Measurements from ENCODE around the gene PDCD7. TPM values are rescaled to one million over a fixed set of nuclear protein-coding genes. Genes with fewer than 3 reads are reported as not detected.
"Not testable (repeated sequence)": the region's sequence is repeated elsewhere in the genome, so short reads cannot be mapped to it uniquely, and the experiment has no call there.

Gene PDCD7
- total RNA-seq, 2 experiments from 2014 or later = 19.5 to 26.5 TPM

- DNase-seq = no peak
- POLR2A ChIA-PET = no interaction called here
- no peak overlapping the region for H3K4me3 Mint-ChIP-seq
- H3K27me3 Mint-ChIP-seq = peaks cover 28% of the 10 kb centered on the region
- H3K9me3 Mint-ChIP-seq = no peaks in the 10 kb centered on the region
- CTCF ChIA-PET = interaction anchor here (0.6 to 2.1 kb wide), 4 partner anchors 17 to 715 kb away, joined by 3 to 6 read pairs (median 4); no protein-coding TSS in a partner anchor
- H3K4me1 Mint-ChIP-seq = peaks cover 11% of the 10 kb centered on the region
- H3K36me3 Mint-ChIP-seq (ENCODE audit: low read depth) = no peaks in the 10 kb centered on the region
- H3K27ac Mint-ChIP-seq = no peak overlapping the region
Measured at GRCh38 chr15:65084500-65085206, 49.0 kb downstream of the PDCD7 start.

- no peak overlapping the region for H3K4me3 Mint-ChIP-seq
- H3K27me3 Mint-ChIP-seq = peaks cover 36% of the 10 kb centered on the region
- H3K4me1 Mint-ChIP-seq = peaks cover 11% of the 10 kb centered on the region
- no peak overlapping the region for H3K27ac Mint-ChIP-seq
- H3K36me3 Mint-ChIP-seq (ENCODE audit: low read depth) = no peaks in the 10 kb centered on the region
- no peak for DNase-seq
- ChIA-PET POLR2A (no interaction called here), CTCF (interaction anchor here (0.5 to 2.1 kb wide), 2 partner anchors 18 to 1146 kb away, joined by 3 to 6 read pairs; no protein-coding TSS in a partner anchor)
- no peaks in the 10 kb centered on the region for H3K9me3 Mint-ChIP-seq
Measured at GRCh38 chr15:65083262-65083701, 50.3 kb downstream of the PDCD7 start.

- Mint-ChIP-seq H3K27ac (peak overlapping the region; percentile 61), H3K27me3 (peaks cover 42% of the 10 kb centered on the region)
- POLR2A ChIA-PET = no interaction called here
Measured at GRCh38 chr15:65082303-65082953, 51.2 kb downstream of the PDCD7 start.

GRCh38 chr15:65081758-65082157 lies 51.9 kb downstream of the PDCD7 start:
- DNase-seq = no peak
- no peaks in the 10 kb centered on the region for H3K36me3 Mint-ChIP-seq (ENCODE audit: low read depth)
- peaks cover 42% of the 10 kb centered on the region for H3K27me3 Mint-ChIP-seq
- no peak overlapping the region for H3K27ac Mint-ChIP-seq
- H3K4me3 Mint-ChIP-seq = no peak overlapping the region
- ChIA-PET POLR2A (no interaction called here), CTCF (interaction anchor here (1.2 kb wide), 1 partner anchor 20 kb away, joined by 3 read pairs; no protein-coding TSS in a partner anchor)
- peaks cover 15% of the 10 kb centered on the region for H3K4me1 Mint-ChIP-seq
- H3K9me3 Mint-ChIP-seq = no peaks in the 10 kb centered on the region

More at GRCh38 chr15:65082303-65082953, 51.2 kb downstream of the PDCD7 start:
- H3K9me3 Mint-ChIP-seq = no peaks in the 10 kb centered on the region
- CTCF ChIA-PET = no interaction called here
- DNase-seq = peak; percentile 47
- no peaks in the 10 kb centered on the region for H3K36me3 Mint-ChIP-seq (ENCODE audit: low read depth)
- peaks cover 15% of the 10 kb centered on the region for H3K4me1 Mint-ChIP-seq
- H3K4me3 Mint-ChIP-seq = no peak overlapping the region

- Mint-ChIP-seq H3K36me3 (ENCODE audit: low read depth) (no peaks in the 10 kb centered on the region), H3K9me3 (no peaks in the 10 kb centered on the region), H3K4me1 (peaks cover 15% of the 10 kb centered on the region), H3K27me3 (peaks cover 45% of the 10 kb centered on the region), H3K27ac (no peak overlapping the region), H3K4me3 (no peak overlapping the region)
- ChIA-PET POLR2A (no interaction called here), CTCF (interaction anchor here (0.6 to 1.2 kb wide), 3 partner anchors 10 to 21 kb away, joined by 3 to 4 read pairs (median 3); no protein-coding TSS in a partner anchor)
- no peak for DNase-seq
Measured at GRCh38 chr15:65081270-65081669, 52.3 kb downstream of the PDCD7 start.

- Mint-ChIP-seq H3K27me3 (peaks cover 45% of the 10 kb centered on the region), H3K4me1 (peaks cover 15% of the 10 kb centered on the region), H3K27ac (no peak overlapping the region), H3K9me3 (no peaks in the 10 kb centered on the region), H3K36me3 (ENCODE audit: low read depth) (no peaks in the 10 kb centered on the region), H3K4me3 (no peak overlapping the region)
- DNase-seq = no peak
- POLR2A ChIA-PET = no interaction called here
- CTCF ChIA-PET = interaction anchor here (0.7 to 1.0 kb wide), 2 partner anchors 35 to 208 kb away, joined by 3 read pairs; partner anchors contain the start of genes PARP16 and SLC51B
Measured at GRCh38 chr15:65079580-65079979, 54.0 kb downstream of the PDCD7 start.

GRCh38 chr15:65077981-65078352 lies 55.6 kb downstream of the PDCD7 start:
- Mint-ChIP-seq H3K9me3 (no peaks in the 10 kb centered on the region), H3K27me3 (peaks cover 39% of the 10 kb centered on the region), H3K36me3 (ENCODE audit: low read depth) (no peaks in the 10 kb centered on the region), H3K4me1 (peaks cover 15% of the 10 kb centered on the region), H3K4me3 (no peak overlapping the region), H3K27ac (no peak overlapping the region)
- POLR2A ChIA-PET = no interaction called here
- CTCF ChIA-PET = interaction anchor here (0.5 to 2.2 kb wide), 9 partner anchors 9 to 1272 kb away, joined by 3 to 12 read pairs (median 3); no protein-coding TSS in a partner anchor
- peak; percentile 58 for DNase-seq

GRCh38 chr15:65077291-65077980 lies 56.2 kb downstream of the PDCD7 start:
- Mint-ChIP-seq H3K4me1 (peaks cover 9% of the 10 kb centered on the region), H3K27me3 (peaks cover 33% of the 10 kb centered on the region), H3K27ac (no peak overlapping the region), H3K9me3 (no peaks in the 10 kb centered on the region), H3K36me3 (ENCODE audit: low read depth) (no peaks in the 10 kb centered on the region), H3K4me3 (no peak overlapping the region)
- ChIA-PET POLR2A (no interaction called here), CTCF (interaction anchor here (0.5 to 2.2 kb wide), 9 partner anchors 9 to 596 kb away, joined by 3 to 12 read pairs (median 3); partner anchors contain the start of gene RASL12)
- DNase-seq = no peak

GRCh38 chr15:65076486-65077290 lies 56.9 kb downstream of the PDCD7 start, which contains the start of gene KBTBD13:
Gene KBTBD13 (plus strand): TSS chr15:65076746. CDS start chr15:65076816, 70 bp downstream.
- H3K9me3 Mint-ChIP-seq = no peaks in the 10 kb centered on the region

GRCh38 chr15:65075607-65076395 lies 57.8 kb downstream of the PDCD7 start:
- H3K27ac Mint-ChIP-seq; H3K4me3 Mint-ChIP-seq; H3K9me3 Mint-ChIP-seq; DNase-seq; POLR2A ChIA-PET; H3K4me1 Mint-ChIP-seq; H3K36me3 Mint-ChIP-seq (ENCODE audit: low read depth): not testable (repeated sequence)
- H3K27me3 Mint-ChIP-seq = peaks cover 21% of the 10 kb centered on the region
- CTCF ChIA-PET = interaction anchor here (0.9 to 1.8 kb wide), 3 partner anchors 8 to 24 kb away, joined by 3 to 4 read pairs (median 4); partner anchors contain the start of gene RASL12

More at GRCh38 chr15:65076486-65077290, 56.9 kb downstream of the PDCD7 start, which contains the start of gene KBTBD13:
- no peak within 1 kb of the TSS for H3K4me3 Mint-ChIP-seq
- H3K4me1 Mint-ChIP-seq = peaks cover 4% of the 10 kb centered on the region
- H3K27me3 Mint-ChIP-seq = peaks cover 29% of the 10 kb centered on the region
- no peaks in the 10 kb centered on the region for H3K36me3 Mint-ChIP-seq (ENCODE audit: low read depth)
- no peak for DNase-seq
- ChIA-PET POLR2A (no interaction called here), CTCF (interaction anchor here (0.9 to 1.8 kb wide), 5 partner anchors 9 to 42 kb away, joined by 3 to 4 read pairs (median 4); partner anchors contain the start of gene RASL12)
- H3K27ac Mint-ChIP-seq = no peak within 1 kb of the TSS

- CTCF ChIA-PET = interaction anchor here (1.1 to 1.8 kb wide), 3 partner anchors 11 to 41 kb away, joined by 3 to 4 read pairs (median 3); no protein-coding TSS in a partner anchor
Measured at GRCh38 chr15:65074946-65075345, 58.7 kb downstream of the PDCD7 start.

More at GRCh38 chr15:65074946-65075345, 58.7 kb downstream of the PDCD7 start:
- not testable (repeated sequence) for H3K4me3 Mint-ChIP-seq; H3K4me1 Mint-ChIP-seq; DNase-seq; H3K9me3 Mint-ChIP-seq; H3K36me3 Mint-ChIP-seq (ENCODE audit: low read depth); H3K27ac Mint-ChIP-seq
- POLR2A ChIA-PET = interaction anchor here (0.5 kb wide), 1 partner anchor 44 kb away, joined by 3 read pairs; no protein-coding TSS in a partner anchor
- peaks cover 20% of the 10 kb centered on the region for H3K27me3 Mint-ChIP-seq
